ENCODE data around the gene TTLL5.

DNA sequence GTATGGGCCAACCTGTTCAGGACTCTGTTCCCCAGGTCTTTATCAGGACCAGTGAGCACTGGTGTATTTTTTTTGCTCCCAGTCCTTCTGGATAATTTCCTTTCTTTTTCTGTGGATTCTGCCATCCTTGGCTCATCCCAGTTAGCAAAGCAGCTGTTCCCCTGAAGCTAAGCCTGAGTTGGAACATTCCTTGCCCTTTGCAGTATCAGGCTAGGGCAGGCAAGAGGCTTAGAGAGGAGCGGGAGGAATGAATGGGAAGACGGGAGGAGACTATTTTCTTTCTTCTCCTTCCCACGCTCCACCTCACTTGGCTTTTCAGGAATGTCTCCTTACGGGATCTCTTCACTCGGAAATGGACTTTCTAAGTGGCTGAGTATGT is 29.6 kb upstream of the TTLL5 start:
- no peak for TF ChIP-seq POLR2AphosphoS5 (IDR thresholded peaks at IDR 0.05; ENCODE audit: low read length)
- TF ChIP-seq EZH2 (IDR thresholded peaks at IDR 0.05; ENCODE audit: borderline replicate concordance, control insufficient read depth, low read depth, low read length): no peak
